ENCODE results near the gene CABP2.

DNA sequence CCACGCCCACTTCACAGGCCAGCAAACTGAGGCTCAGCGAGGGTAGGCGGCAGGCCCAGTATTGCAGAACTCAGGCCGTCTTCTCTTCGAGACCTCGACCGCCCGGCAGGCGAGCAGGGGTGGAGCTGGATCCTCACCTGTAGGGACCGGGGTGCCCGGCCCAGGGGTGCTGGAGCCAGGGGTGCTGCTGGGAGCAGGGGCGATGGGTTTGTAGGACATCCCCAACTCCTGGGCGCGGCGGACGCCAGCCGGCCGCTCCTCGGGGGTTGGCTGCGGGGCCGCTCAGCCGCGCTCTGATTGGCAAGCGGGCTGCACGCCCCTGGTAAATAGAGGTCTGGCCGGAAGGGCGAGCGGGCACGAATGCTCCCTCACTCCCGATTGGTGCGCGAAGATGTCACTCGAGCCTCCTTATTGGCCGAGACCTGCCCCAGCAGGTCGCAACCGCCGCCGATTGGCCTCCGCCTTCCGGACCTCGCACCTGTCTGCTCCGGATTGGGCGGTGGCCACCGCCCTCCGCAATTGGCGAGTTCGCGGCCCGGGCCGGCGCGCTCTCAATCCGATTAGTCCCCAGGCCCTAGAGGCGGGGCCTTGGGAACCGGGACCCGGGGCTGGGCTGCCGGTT lies 15.3 kb downstream of the CABP2 start, which contains the start of gene CDK2AP2:
- TF ChIP-seq, protein P1, sequence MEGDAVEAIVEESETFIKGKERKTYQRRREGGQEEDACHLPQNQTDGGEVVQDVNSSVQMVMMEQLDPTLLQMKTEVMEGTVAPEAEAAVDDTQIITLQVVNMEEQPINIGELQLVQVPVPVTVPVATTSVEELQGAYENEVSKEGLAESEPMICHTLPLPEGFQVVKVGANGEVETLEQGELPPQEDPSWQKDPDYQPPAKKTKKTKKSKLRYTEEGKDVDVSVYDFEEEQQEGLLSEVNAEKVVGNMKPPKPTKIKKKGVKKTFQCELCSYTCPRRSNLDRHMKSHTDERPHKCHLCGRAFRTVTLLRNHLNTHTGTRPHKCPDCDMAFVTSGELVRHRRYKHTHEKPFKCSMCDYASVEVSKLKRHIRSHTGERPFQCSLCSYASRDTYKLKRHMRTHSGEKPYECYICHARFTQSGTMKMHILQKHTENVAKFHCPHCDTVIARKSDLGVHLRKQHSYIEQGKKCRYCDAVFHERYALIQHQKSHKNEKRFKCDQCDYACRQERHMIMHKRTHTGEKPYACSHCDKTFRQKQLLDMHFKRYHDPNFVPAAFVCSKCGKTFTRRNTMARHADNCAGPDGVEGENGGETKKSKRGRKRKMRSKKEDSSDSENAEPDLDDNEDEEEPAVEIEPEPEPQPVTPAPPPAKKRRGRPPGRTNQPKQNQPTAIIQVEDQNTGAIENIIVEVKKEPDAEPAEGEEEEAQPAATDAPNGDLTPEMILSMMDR (IDR thresholded peaks at IDR 0.05; ENCODE audit: borderline replicate concordance, extremely low read depth, low read length, poor library complexity, severe bottlenecking), result no peak
- no peak for TF ChIP-seq EZH2 (IDR thresholded peaks at IDR 0.05; ENCODE audit: borderline replicate concordance, low read depth, low read length, severe bottlenecking)

Data from DND-41 (cell line).